Pons (tissue), 1 donor: Measurements from ENCODE around the gene KHK.

Experiments
- DNase-seq: peaks from one replicate; pipeline ENCODE4 v3.0.0-alpha.2; 2016; ENCODE audit warnings: low spot score

The KHK gene

GRCh38 chr2:27086724-27087593 is at the start of gene KHK:
Gene KHK, plus strand, starts transcription at chr2:27086772. Its CDS starts 488 bp downstream, at chr2:27087260.
- no peak for DNase-seq

DNA sequence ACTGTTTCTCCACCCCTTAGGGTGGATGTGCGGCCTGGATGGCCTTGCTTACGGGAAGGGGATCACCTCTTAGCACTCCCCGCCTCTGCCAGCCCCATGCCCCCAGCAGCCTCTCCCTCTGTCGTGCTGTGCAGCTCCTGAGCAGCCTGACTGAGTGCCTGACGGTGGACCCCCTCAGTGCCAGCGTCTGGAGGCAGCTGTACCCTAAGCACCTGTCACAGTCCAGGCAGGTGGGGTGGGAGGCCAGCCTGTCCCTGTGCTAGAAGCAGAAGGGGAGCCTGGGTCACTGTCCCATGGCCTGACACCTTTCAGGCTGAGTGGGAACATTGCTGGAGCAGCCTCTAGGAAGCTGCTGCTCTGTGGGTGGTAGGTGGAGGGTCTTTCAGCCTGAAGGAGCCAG is 48.6 kb upstream of the KHK start:
- DNase-seq: no peak

GRCh38 chr2:27038631-27039339 is 47.8 kb upstream of the KHK start:
- DNase-seq: no peak

- DNase-seq: no peak
Observed at GRCh38 chr2:27039426-27039825, 47.1 kb upstream of the KHK start.

GRCh38 chr2:27039871-27040270 is 46.7 kb upstream of the KHK start:
- no peak for DNase-seq

DNA sequence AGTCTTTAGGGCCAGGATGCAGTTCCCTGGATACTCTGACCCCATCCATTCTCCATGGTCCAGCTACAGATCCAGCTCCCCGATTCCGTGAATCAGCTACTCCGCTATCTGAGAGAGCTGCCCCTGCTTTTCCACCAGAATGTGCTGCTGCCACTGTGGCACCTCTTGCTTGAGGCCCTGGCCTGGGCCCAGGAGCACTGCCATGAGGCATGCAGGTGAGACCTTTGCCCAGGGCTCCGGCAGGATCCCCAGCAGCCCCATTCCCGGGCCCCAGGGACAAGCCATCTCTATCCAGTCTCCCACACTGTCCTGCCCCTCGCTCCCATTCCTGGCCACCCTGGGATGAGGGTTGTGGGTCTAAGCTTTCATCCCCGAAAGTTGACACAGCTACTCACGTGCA is 46.3 kb upstream of the KHK start:
- DNase-seq: no peak

DNA sequence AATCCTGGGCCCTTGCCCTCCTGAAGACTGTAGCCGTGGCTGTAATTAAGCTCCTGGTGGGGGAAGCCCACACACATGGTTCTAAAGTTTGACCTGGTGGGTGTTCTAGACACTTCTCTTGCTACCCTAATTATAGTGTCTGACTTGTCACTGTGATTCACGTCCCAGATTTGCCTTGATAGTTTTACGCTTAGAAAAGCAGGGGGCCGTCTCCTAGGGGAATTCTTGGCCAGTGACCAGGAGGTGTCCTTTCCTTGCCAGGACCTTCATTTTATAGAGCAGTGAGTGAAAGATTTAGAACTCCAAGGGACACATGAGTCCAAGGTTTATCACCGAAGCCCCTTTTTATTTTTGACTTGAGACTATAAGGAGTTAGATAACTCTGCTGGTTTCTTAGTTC is 44.8 kb upstream of the KHK start:
- DNase-seq: no peak

DNA sequence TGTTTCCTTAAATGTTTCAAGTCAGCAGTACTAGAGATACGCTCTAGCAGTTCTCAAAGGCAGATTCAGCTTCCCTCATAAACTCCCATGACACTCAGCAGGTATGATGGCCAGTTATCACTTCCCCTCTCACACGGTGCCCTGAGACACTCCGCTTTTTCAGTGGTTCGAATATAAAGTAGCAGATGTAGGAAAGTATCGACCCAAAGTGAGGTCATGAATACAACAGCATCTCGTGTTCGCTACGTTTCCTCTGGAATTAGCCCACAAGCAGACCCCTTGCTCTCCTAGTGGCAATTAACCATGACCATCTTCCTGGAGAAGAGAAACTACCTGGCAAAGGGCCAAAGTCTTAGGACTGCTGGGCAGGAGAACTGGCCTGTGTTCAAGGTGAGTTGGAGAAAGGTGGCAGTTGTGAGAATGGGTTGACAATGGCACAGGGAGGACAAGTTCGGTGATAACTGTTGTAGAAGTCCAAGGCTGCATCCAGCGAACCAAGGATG is 44.4 kb upstream of the KHK start:
- DNase-seq: no peak

- no peak for DNase-seq
Observed at GRCh38 chr2:27042985-27043634, 43.5 kb upstream of the KHK start.

- no peak for DNase-seq
Observed at GRCh38 chr2:27049422-27050280, 36.9 kb upstream of the KHK start.

DNA sequence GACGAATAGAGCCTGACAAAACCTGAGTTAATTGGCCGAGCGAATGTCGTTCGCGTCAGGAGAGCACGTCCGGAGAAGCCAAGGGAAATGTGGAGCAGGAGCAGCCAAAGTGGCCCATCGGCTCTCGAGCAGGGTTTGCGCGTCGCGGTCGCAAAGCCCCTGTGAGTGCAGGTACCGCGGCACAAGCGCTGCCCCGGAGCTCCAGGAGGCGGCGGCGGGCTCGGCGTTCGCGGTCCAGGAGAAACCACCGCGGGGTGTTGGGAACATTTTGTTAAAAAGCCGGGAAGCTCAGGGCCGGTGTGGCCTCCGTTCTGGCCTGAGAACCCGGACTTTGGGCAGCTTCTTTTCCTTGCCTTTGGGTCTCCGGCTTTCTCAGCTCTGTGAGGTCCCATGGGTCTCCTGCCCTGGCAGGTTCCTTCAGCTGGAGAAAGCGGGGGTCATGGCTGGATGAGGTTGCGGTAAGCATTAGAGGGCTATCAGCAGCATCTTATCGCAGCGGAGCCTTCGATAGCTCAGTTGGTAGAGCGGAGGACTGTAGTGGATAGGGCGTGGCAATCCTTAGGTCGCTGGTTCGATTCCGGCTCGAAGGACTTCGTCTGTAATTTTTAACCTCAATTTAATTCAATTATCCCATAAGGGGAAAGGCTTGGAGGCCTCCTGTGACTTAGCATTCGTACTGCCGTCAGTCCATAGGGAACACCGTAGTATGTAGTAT is 36.1 kb upstream of the KHK start:
- peak; percentile 97 for DNase-seq

DNA sequence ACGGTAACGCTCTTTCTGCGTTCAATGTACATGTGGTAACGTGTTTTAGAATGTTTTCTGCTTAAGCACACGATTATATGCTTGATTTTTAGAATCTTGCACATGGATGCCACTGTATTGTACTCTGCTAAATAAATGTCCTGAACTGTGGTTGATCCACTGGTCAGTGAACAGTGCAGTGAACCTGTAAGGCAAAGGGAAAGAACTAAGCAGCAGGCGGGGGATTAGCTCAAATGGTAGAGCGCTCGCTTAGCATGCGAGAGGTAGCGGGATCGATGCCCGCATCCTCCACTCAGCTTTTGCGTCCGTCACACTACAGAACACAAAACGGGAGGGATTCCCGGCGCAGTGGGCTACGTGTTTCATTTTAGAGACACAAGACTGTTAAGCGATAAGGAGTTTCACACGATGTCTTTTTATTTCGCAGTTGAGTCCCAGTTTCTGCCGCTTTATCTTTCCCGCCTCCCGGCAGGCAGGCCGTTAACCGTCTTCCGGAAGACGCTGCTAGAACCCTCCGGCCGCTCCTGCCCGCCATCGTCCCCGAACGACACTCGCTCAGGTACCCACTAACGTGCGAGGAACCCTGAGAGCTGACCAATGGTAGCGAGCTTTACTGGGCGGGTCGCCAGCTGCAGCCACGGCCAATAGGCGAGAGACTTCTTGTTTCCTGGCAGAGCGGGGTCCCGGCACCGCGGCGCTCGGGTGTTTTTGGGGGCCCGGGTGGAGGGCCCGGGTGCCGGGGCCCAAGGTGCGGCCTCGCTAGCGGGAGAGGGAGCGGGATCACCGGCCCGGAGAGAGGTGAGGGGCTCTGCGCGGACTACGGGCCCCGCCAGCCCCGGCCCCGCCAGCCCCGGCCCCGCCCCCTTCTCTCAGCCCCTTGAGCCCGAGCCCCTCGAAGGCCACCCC is 35.3 kb upstream of the KHK start, which contains the start of gene AGBL5:
Gene AGBL5 (plus strand): TSS at position 673 of the 906 bp plus-strand sequence. CDS start 1,291 bp downstream, outside the sequence.
- DNase-seq: peak; percentile 93

DNA sequence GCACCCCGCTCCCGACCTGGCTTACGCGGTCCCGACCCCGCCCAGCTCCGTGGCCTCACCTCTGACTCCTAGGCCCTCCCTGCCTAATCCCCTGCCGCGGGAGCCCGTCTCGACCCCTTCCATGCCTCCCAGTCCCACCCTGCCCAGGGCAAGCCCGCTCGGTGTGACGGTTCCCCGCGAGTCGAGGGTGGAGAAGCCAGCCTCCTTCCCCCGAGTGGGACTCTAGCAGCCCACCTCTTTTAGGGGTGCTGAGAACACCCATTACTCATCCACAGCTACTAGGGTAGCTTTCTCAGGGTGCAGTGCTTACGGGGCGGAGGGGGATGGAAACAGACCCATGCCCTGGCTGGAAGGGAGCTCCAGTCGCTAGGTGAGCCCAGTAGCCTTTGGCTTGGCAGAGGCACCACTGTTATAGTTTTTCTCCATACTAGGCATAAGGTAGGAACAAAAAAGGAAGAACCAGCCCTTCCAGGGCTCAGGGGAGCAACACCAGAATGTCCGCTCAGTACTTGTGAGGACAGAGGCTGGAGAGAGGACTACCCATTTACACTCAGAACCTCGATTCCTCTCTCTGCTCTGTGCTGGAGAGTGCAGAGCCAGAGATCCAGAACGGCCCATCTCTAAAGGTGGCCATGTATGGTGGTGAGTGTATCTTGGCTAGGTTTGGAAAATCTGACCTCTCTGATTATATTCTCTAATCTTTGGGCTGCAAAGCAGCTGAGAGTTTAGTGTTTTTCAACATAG is 34.5 kb upstream of the KHK start:
- no peak for DNase-seq

DNA sequence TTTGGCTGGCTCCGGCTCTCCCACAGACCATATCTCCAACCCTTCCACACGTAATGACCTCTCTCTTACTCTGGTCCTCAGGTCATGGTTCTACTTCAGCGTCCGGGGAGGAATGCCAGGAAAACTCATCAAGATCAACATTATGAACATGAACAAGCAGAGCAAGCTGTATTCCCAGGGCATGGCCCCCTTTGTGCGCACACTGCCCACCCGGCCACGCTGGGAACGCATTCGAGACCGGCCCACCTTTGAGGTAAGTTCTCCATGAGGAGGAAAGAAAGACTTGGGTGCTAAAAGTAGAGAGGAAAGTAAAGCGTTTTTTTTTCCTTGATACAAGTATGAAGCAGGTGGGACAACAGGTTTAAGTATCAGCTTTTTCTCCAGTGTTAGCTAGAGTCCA is 33.3 kb upstream of the KHK start:
- no peak for DNase-seq

GRCh38 chr2:27053776-27054175 is 32.8 kb upstream of the KHK start:
- DNase-seq: no peak

DNA sequence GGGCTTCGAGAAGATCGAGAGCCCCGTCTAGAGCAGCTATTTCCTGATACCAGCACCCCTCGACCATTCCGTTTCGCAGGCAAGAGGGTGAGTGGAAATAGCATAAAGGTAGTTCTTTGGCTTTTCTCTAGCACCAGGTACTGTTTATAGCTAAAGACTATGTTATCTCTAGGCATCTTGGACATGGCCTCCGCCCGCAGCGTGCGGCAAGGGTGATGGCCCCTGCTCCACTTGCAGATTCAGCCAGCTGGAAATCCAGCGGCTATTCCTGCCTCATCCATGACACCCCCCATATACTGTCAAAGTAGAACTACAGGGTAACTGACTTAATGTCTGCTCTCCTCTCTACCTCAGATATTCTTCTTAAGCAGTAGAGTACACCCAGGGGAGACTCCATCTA is 31.9 kb upstream of the KHK start:
- no peak for DNase-seq

DNA sequence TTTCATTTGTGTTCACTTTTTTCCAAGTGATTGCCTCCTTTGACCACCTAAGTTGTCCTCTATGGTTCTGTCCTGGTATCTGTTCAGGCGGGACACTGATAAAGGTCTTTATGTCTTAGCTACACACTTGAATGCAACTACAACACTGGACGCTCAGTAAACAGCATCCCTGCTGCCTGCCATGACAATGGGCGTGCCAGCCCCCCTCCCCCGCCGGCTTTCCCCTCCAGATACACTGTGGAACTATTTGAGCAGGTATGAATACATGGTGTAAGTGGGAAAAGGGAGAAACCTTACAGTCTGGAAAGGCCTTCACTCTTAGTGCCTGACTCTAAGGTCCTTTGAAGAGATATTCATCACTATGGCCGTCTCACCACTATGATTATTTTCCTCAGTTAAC is 29.4 kb upstream of the KHK start:
- DNase-seq: no peak

- no peak for DNase-seq
Observed at GRCh38 chr2:27058210-27058609, 28.4 kb upstream of the KHK start.

GRCh38 chr2:27059141-27059820 is 27.3 kb upstream of the KHK start:
- DNase-seq: no peak
